HG02981 (cell line): ENCODE data around the gene PSD4.

Experiments used
- ATAC-seq: cut with Tn5 transposase; IDR thresholded peaks from one replicate; pipeline ENCODE4 v1.9.1; 2021; ENCODE audit warnings: mild to moderate bottlenecking, moderate library complexity; ENCODE audit not compliant: unreplicated experiment

The PSD4 gene

DNA sequence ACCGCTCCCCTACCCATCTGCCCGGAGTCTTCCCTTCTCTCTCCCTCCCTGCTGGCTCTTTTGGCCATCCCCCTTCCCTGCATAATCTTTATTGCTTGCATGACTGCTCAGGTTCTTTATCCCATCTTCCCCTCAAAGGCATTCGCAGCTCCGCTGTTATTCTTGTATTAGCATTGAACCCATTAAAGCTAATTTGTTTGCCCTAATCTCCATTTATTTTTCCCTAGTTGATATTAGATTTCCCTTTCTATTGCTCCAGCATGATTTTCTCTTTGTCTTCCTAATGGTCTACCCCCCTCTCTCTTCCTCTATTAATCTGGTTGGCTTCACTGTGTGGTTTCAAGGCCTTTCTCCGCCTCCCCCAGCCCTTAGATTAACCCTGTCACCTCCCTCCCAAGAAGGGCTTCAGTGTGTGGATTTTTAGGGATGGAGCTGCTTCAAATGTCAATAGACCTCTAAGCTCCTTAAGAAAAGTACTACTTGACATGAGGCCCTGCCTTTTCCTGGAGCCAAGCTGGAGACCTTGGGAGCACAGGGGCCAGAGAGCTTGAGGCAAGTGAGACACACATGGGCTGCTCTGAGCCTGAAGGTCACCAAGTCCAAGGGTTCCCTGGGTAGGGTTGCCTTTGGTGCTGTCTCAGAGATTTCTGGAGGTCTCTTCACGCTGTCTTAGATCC is 84.8 kb downstream of the PSD4 start:
- ATAC-seq: no peak
